ENCODE data around the gene ZDHHC24.

The ZDHHC24 gene

GRCh38 chr11:66495401-66495854 is 50.4 kb downstream of the ZDHHC24 start:
- H3K4me3 ChIP-seq (ENCODE audit: low read depth, low read length), result no peak overlapping the region
- no peak; the same call in 1 of the 2 replicates for TF ChIP-seq CTCF (IDR thresholded peaks at IDR 0.05; ENCODE audit: borderline replicate concordance, insufficient read depth, low read depth, low read length)

- no peak for TF ChIP-seq CTCF (IDR thresholded peaks at IDR 0.05; ENCODE audit: borderline replicate concordance, insufficient read depth, low read depth, low read length)
Measured at GRCh38 chr11:66494935-66495334, 50.9 kb downstream of the ZDHHC24 start.

GRCh38 chr11:66494458-66494857 is 51.4 kb downstream of the ZDHHC24 start:
- no peak for TF ChIP-seq CTCF (IDR thresholded peaks at IDR 0.05; ENCODE audit: borderline replicate concordance, insufficient read depth, low read depth, low read length)
- H3K4me3 ChIP-seq (ENCODE audit: low read depth, low read length), result no peak overlapping the region

More at GRCh38 chr11:66494935-66495334, 50.9 kb downstream of the ZDHHC24 start:
- H3K4me3 ChIP-seq (ENCODE audit: low read depth, low read length), result no peak overlapping the region

- no peak for TF ChIP-seq CTCF (IDR thresholded peaks at IDR 0.05; ENCODE audit: borderline replicate concordance, insufficient read depth, low read depth, low read length)
- H3K4me3 ChIP-seq (ENCODE audit: low read depth, low read length), result no peak overlapping the region
Measured at GRCh38 chr11:66493130-66493529, 52.7 kb downstream of the ZDHHC24 start.

GRCh38 chr11:66492161-66492865 is 53.5 kb downstream of the ZDHHC24 start:
- no peak overlapping the region for H3K4me3 ChIP-seq (ENCODE audit: low read depth, low read length)

GRCh38 chr11:66491315-66491935 is 54.4 kb downstream of the ZDHHC24 start:
- peak; percentile 56; the same call in 1 of the 2 replicates for TF ChIP-seq CTCF (IDR thresholded peaks at IDR 0.05; ENCODE audit: borderline replicate concordance, insufficient read depth, low read depth, low read length)
- no peak overlapping the region for H3K4me3 ChIP-seq (ENCODE audit: low read depth, low read length)

More at GRCh38 chr11:66492161-66492865, 53.5 kb downstream of the ZDHHC24 start:
- TF ChIP-seq CTCF (IDR thresholded peaks at IDR 0.05; ENCODE audit: borderline replicate concordance, insufficient read depth, low read depth, low read length), result no peak

- TF ChIP-seq CTCF (IDR thresholded peaks at IDR 0.05; ENCODE audit: borderline replicate concordance, insufficient read depth, low read depth, low read length), result no peak
- H3K4me3 ChIP-seq (ENCODE audit: low read depth, low read length), result no peak overlapping the region
Measured at GRCh38 chr11:66489636-66490035, 56.2 kb downstream of the ZDHHC24 start.

Data from GM12875 (cell line).